ENCODE results near the gene CPLANE2. TPM values are rescaled to one million over a fixed set of nuclear protein-coding genes. Genes with fewer than 3 reads are reported as not detected.
A peak's percentile ranks its signal among the peaks of the same experiment; 100 is the strongest.
"Not testable (repeated sequence)": the region's sequence is repeated elsewhere in the genome, so short reads cannot be mapped to it uniquely, and the experiment has no call there.

The CPLANE2 gene
- total RNA-seq, 2 experiments from 2014 or later, result 6.4 to 6.8 TPM

GRCh38 chr1:16257556-16257955 lies 20.6 kb upstream of the CPLANE2 start:
- CTCF ChIA-PET; POLR2A ChIA-PET; H3K36me3 Mint-ChIP-seq (ENCODE audit: low read depth); H3K9me3 Mint-ChIP-seq; DNase-seq; H3K4me3 Mint-ChIP-seq; H3K4me1 Mint-ChIP-seq; H3K27me3 Mint-ChIP-seq; H3K27ac Mint-ChIP-seq: not testable (repeated sequence)

GRCh38 chr1:16256478-16256877 lies 19.5 kb upstream of the CPLANE2 start:
- no peaks in the 10 kb centered on the region for H3K27me3 Mint-ChIP-seq
- peaks cover 10% of the 10 kb centered on the region for H3K36me3 Mint-ChIP-seq (ENCODE audit: low read depth)
- no peaks in the 10 kb centered on the region for H3K9me3 Mint-ChIP-seq
- CTCF ChIA-PET, result no interaction called here
- DNase-seq, result no peak
- H3K4me3 Mint-ChIP-seq, result no peak overlapping the region
- peaks cover 4% of the 10 kb centered on the region for H3K4me1 Mint-ChIP-seq
- POLR2A ChIA-PET, result no interaction called here
- no peak overlapping the region for H3K27ac Mint-ChIP-seq

GRCh38 chr1:16254263-16254928 lies 17.4 kb upstream of the CPLANE2 start:
- ChIA-PET CTCF (interaction anchor here (0.6 to 1.3 kb wide), 4 partner anchors 10 to 625 kb away, joined by 3 read pairs; no protein-coding TSS in a partner anchor), POLR2A (no interaction called here)
- peak overlapping the region; percentile 15 for H3K27ac Mint-ChIP-seq

GRCh38 chr1:16253332-16253922 lies 16.4 kb upstream of the CPLANE2 start:
- Mint-ChIP-seq H3K4me1 (peaks cover 22% of the 10 kb centered on the region), H3K9me3 (no peaks in the 10 kb centered on the region), H3K27me3 (no peaks in the 10 kb centered on the region), H3K4me3 (no peak overlapping the region), H3K27ac (no peak overlapping the region), H3K36me3 (ENCODE audit: low read depth) (peaks cover 29% of the 10 kb centered on the region)
- POLR2A ChIA-PET, result no interaction called here
- CTCF ChIA-PET, result interaction anchor here (0.6 to 1.3 kb wide), 2 partner anchors 9 to 152 kb away, joined by 3 read pairs; no protein-coding TSS in a partner anchor
- DNase-seq, result no peak

More at GRCh38 chr1:16254263-16254928, 17.4 kb upstream of the CPLANE2 start:
- Mint-ChIP-seq H3K4me3 (no peak overlapping the region), H3K9me3 (no peaks in the 10 kb centered on the region), H3K4me1 (peaks cover 13% of the 10 kb centered on the region), H3K36me3 (ENCODE audit: low read depth) (peaks cover 26% of the 10 kb centered on the region), H3K27me3 (no peaks in the 10 kb centered on the region)
- no peak for DNase-seq

- no peak overlapping the region for H3K27ac Mint-ChIP-seq
- no peak overlapping the region for H3K4me3 Mint-ChIP-seq
- POLR2A ChIA-PET, result no interaction called here
- no peaks in the 10 kb centered on the region for H3K9me3 Mint-ChIP-seq
- CTCF ChIA-PET, result interaction anchor here (1.0 to 1.3 kb wide), 2 partner anchors 8 to 174 kb away, joined by 3 read pairs; no protein-coding TSS in a partner anchor
- peaks cover 31% of the 10 kb centered on the region for H3K36me3 Mint-ChIP-seq (ENCODE audit: low read depth)
- DNase-seq, result no peak
- peaks cover 23% of the 10 kb centered on the region for H3K4me1 Mint-ChIP-seq
- H3K27me3 Mint-ChIP-seq, result no peaks in the 10 kb centered on the region
Observed at GRCh38 chr1:16252912-16253311, 15.9 kb upstream of the CPLANE2 start.

GRCh38 chr1:16251381-16251780 lies 14.4 kb upstream of the CPLANE2 start:
- Mint-ChIP-seq H3K4me1 (peaks cover 25% of the 10 kb centered on the region), H3K27ac (no peak overlapping the region), H3K4me3 (no peak overlapping the region), H3K27me3 (no peaks in the 10 kb centered on the region), H3K9me3 (no peaks in the 10 kb centered on the region), H3K36me3 (ENCODE audit: low read depth) (peaks cover 32% of the 10 kb centered on the region)
- no peak for DNase-seq
- CTCF ChIA-PET, result interaction anchor here (0.6 kb wide), 1 partner anchor 32 kb away, joined by 3 read pairs; no protein-coding TSS in a partner anchor
- POLR2A ChIA-PET, result no interaction called here

- H3K4me3 Mint-ChIP-seq, result no peak overlapping the region
- H3K4me1 Mint-ChIP-seq, result peaks cover 25% of the 10 kb centered on the region
- no peak overlapping the region for H3K27ac Mint-ChIP-seq
- no peaks in the 10 kb centered on the region for H3K9me3 Mint-ChIP-seq
- ChIA-PET POLR2A (interaction anchor here (0.8 kb wide), 1 partner anchor 94 kb away, joined by 5 read pairs; no protein-coding TSS in a partner anchor), CTCF (no interaction called here)
- H3K36me3 Mint-ChIP-seq (ENCODE audit: low read depth), result peaks cover 32% of the 10 kb centered on the region
- DNase-seq, result no peak
- H3K27me3 Mint-ChIP-seq, result no peaks in the 10 kb centered on the region
Observed at GRCh38 chr1:16250524-16251251, 13.7 kb upstream of the CPLANE2 start.

- Mint-ChIP-seq H3K4me1 (peaks cover 25% of the 10 kb centered on the region), H3K27ac (peak overlapping the region; percentile 61), H3K9me3 (no peaks in the 10 kb centered on the region), H3K27me3 (no peaks in the 10 kb centered on the region), H3K4me3 (no peak overlapping the region), H3K36me3 (ENCODE audit: low read depth) (peaks cover 26% of the 10 kb centered on the region)
- ChIA-PET POLR2A (interaction anchor here (0.8 kb wide), 1 partner anchor 93 kb away, joined by 5 read pairs; no protein-coding TSS in a partner anchor), CTCF (interaction anchor here (0.9 to 1.0 kb wide), 2 partner anchors 10 to 16 kb away, joined by 3 to 4 read pairs; no protein-coding TSS in a partner anchor)
- no peak for DNase-seq
Observed at GRCh38 chr1:16249596-16250241, 12.7 kb upstream of the CPLANE2 start.

- Mint-ChIP-seq H3K4me3 (no peak overlapping the region), H3K27ac (no peak overlapping the region), H3K9me3 (no peaks in the 10 kb centered on the region), H3K36me3 (ENCODE audit: low read depth) (peaks cover 26% of the 10 kb centered on the region), H3K27me3 (no peaks in the 10 kb centered on the region), H3K4me1 (peaks cover 24% of the 10 kb centered on the region)
- DNase-seq, result no peak
- CTCF ChIA-PET, result interaction anchor here (0.9 to 1.2 kb wide), 3 partner anchors 10 to 23 kb away, joined by 3 to 4 read pairs (median 3); no protein-coding TSS in a partner anchor
- POLR2A ChIA-PET, result no interaction called here
Observed at GRCh38 chr1:16248603-16249516, 11.9 kb upstream of the CPLANE2 start.

GRCh38 chr1:16248007-16248436 lies 11.0 kb upstream of the CPLANE2 start:
- CTCF ChIA-PET, result interaction anchor here (1.2 kb wide), 1 partner anchor 22 kb away, joined by 3 read pairs; no protein-coding TSS in a partner anchor
- Mint-ChIP-seq H3K27me3 (no peaks in the 10 kb centered on the region), H3K4me1 (peaks cover 24% of the 10 kb centered on the region), H3K27ac (no peak overlapping the region), H3K9me3 (no peaks in the 10 kb centered on the region), H3K4me3 (no peak overlapping the region), H3K36me3 (ENCODE audit: low read depth) (peaks cover 26% of the 10 kb centered on the region)
- no peak for DNase-seq
- POLR2A ChIA-PET, result no interaction called here

GRCh38 chr1:16247441-16247840 lies 10.5 kb upstream of the CPLANE2 start:
- Mint-ChIP-seq H3K4me1 (peaks cover 24% of the 10 kb centered on the region), H3K36me3 (ENCODE audit: low read depth) (peaks cover 26% of the 10 kb centered on the region), H3K4me3 (no peak overlapping the region), H3K9me3 (no peaks in the 10 kb centered on the region), H3K27ac (no peak overlapping the region), H3K27me3 (no peaks in the 10 kb centered on the region)
- CTCF ChIA-PET, result no interaction called here
- POLR2A ChIA-PET, result no interaction called here
- DNase-seq, result no peak

GRCh38 chr1:16246961-16247360 lies 10.0 kb upstream of the CPLANE2 start:
- DNase-seq, result no peak
- no peak overlapping the region for H3K4me3 Mint-ChIP-seq
- ChIA-PET CTCF (no interaction called here), POLR2A (no interaction called here)
- H3K27ac Mint-ChIP-seq, result peak overlapping the region; percentile 50
- peaks cover 26% of the 10 kb centered on the region for H3K36me3 Mint-ChIP-seq (ENCODE audit: low read depth)
- H3K4me1 Mint-ChIP-seq, result peaks cover 24% of the 10 kb centered on the region
- H3K27me3 Mint-ChIP-seq, result no peaks in the 10 kb centered on the region
- H3K9me3 Mint-ChIP-seq, result no peaks in the 10 kb centered on the region
